CD8-positive, alpha-beta memory T cell (primary cell): ENCODE data around the gene ADNP2. TPM values are rescaled to one million over a fixed set of nuclear protein-coding genes. Genes with fewer than 3 reads are reported as not detected.
A peak's percentile ranks its signal among the peaks of the same experiment; 100 is the strongest.

Experiments used
- CTCF ChIA-PET: fragments of 350-600 bp; sonication (Branson Sonifier 250); formaldehyde crosslinking; loops from one replicate; lab custom pipeline; 2021; ENCODE audit warnings: antibody characterized with exemption; lab: Charles Lee
- POLR2A ChIA-PET: fragments of 350-600 bp; sonication (Branson Sonifier 250); formaldehyde crosslinking; loops from one replicate; lab custom pipeline; 2021; ENCODE audit warnings: antibody characterized with exemption; lab: Charles Lee
- DNase-seq, 5 donors: peaks; one replicate each; pipeline versions ENCODE4 v3.0.0 to v3.0.0-alpha.2; 2020 to 2022; ENCODE audit warnings: mixed read lengths in 1 of 5
- H3K27ac ChIP-seq: one replicate; pipeline ENCODE4 v1.7.0; 2013; ENCODE audit warnings: low read depth, mild to moderate bottlenecking, low read length, moderate library complexity
- H3K27me3 ChIP-seq: 2 replicates; pipeline ENCODE4 v1.7.0; 2013; ENCODE audit warnings: low read length, mild to moderate bottlenecking; ENCODE audit not compliant: insufficient read depth, poor library complexity, severe bottlenecking
- H3K36me3 ChIP-seq: 2 replicates; pipeline ENCODE4 v1.7.0; 2013; ENCODE audit warnings: mild to moderate bottlenecking, low read length, moderate library complexity; ENCODE audit not compliant: insufficient read depth
- H3K4me1 ChIP-seq: 2 replicates; pipeline ENCODE4 v1.7.0; 2013; ENCODE audit warnings: mild to moderate bottlenecking, low read length, moderate library complexity; ENCODE audit not compliant: insufficient read depth
- H3K4me3 ChIP-seq: 2 replicates; pipeline ENCODE4 v1.7.0; 2013; ENCODE audit warnings: mild to moderate bottlenecking, low read length
- H3K9me3 ChIP-seq: 2 replicates; pipeline ENCODE4 v1.7.0; 2013; ENCODE audit warnings: mild to moderate bottlenecking, low read length
- H3K27ac Mint-ChIP-seq, 8 donors: one replicate each; pipeline ENCODE4 v1.8.0; 2020 to 2021; ENCODE audit warnings: mixed read lengths in 8 of 8, mild to moderate bottlenecking in 6 of 8, inconsistent platforms in 3 of 8, moderate library complexity in 3 of 8
- H3K27me3 Mint-ChIP-seq, 2 donors: one replicate each; pipeline ENCODE4 v1.8.0; 2020 to 2021; ENCODE audit warnings: mixed read lengths in 2 of 2, mild to moderate bottlenecking in 1 of 2, moderate library complexity in 1 of 2
- H3K36me3 Mint-ChIP-seq, 3 donors: one replicate each; pipeline ENCODE4 v1.8.0; 2020 to 2021; ENCODE audit warnings: mixed read lengths in 3 of 3, inconsistent platforms in 1 of 3, mild to moderate bottlenecking in 1 of 3
- H3K4me1 Mint-ChIP-seq, 3 donors: one replicate each; pipeline ENCODE4 v1.8.0; 2020 to 2021; ENCODE audit warnings: mixed read lengths in 3 of 3, inconsistent platforms in 1 of 3, mild to moderate bottlenecking in 1 of 3
- H3K4me3 Mint-ChIP-seq, 7 donors: one replicate each; pipeline ENCODE4 v1.8.0; 2020 to 2021; ENCODE audit warnings: mixed read lengths in 7 of 7, mild to moderate bottlenecking in 6 of 7, moderate library complexity in 4 of 7, inconsistent platforms in 2 of 7
- H3K9me3 Mint-ChIP-seq, 5 donors: one replicate each; pipeline ENCODE4 v1.8.0; 2020 to 2022; ENCODE audit warnings: mixed read lengths in 5 of 5, mild to moderate bottlenecking in 3 of 5, moderate library complexity in 2 of 5, inconsistent platforms in 1 of 5
- polyA plus RNA-seq: library from polyadenylated mRNA; unstranded; fragments of 300-500 nt; fragmentation: Illumina TruSeq; gene quantifications from one replicate; pipeline ENCODE4 v1.2.3, GENCODE V29; 2021
- total RNA-seq, 2 experiments: library from RNA; stranded (reverse); gene quantifications; one replicate each; pipeline ENCODE4 v1.2.3, GENCODE V29; 2021

Gene ADNP2
- total and polyA plus RNA-seq, 3 experiments from 2014 or later, result 9.8 to 18.9 (median 18.5) TPM

DNA sequence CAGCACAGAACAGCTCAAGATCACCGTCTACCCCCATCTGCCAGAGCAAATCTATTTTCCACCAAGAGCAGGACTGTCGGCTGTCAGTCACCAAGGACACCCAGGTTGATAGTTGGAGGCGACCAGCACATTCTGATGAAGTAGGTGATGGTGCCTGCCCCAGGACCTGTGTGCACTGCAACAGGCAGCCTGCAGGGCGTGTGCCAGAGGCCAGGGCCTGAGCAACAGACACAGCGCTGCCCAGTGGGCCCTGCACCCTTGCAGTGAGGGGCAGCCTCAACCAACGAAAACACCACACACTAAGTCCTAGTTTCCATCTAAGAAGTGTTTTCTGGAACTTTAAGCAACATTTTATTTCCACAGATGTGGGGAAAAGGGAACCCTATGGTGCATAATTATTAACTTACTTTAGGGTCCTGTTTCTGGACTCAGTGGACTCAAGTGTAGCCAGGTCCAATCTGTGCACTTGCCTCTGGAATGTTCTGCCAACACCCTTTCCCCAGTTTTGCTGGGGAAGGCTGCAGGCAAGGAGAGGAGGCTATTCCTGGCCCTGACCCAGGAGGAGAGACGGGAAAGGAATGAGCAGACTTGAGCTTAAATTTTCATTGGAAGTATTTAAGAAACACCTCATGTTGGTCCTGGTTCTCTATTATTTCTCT lies 61.5 kb downstream of the ADNP2 start:
- Mint-ChIP-seq H3K4me3 (no peak overlapping the region), H3K4me1 (peaks cover 12 to 51% (median 24%) of the 10 kb centered on the region in 3 donors), H3K27me3 (peaks cover 20 to 26% of the 10 kb centered on the region in 2 donors), H3K36me3 (no peaks in the 10 kb centered on the region), H3K27ac (peak overlapping the region in 1 of 8 donors; percentile 19), H3K9me3 (peaks cover 0 to 10% (median 3%) of the 10 kb centered on the region in 5 donors)
- no peaks in the 10 kb centered on the region for H3K9me3 ChIP-seq
- H3K4me3 ChIP-seq, result no peak overlapping the region
- no peak for DNase-seq
- no peak overlapping the region for H3K27ac ChIP-seq
- H3K27me3 ChIP-seq, result no peaks in the 10 kb centered on the region
- H3K4me1 ChIP-seq, result peaks cover 30% of the 10 kb centered on the region
- CTCF ChIA-PET, result interaction anchor here (0.9 to 4.0 kb wide), 6 partner anchors 8 to 88 kb away, joined by 3 to 21 read pairs (median 4); no protein-coding TSS in a partner anchor
- POLR2A ChIA-PET, result no interaction called here
- no peaks in the 10 kb centered on the region for H3K36me3 ChIP-seq

DNA sequence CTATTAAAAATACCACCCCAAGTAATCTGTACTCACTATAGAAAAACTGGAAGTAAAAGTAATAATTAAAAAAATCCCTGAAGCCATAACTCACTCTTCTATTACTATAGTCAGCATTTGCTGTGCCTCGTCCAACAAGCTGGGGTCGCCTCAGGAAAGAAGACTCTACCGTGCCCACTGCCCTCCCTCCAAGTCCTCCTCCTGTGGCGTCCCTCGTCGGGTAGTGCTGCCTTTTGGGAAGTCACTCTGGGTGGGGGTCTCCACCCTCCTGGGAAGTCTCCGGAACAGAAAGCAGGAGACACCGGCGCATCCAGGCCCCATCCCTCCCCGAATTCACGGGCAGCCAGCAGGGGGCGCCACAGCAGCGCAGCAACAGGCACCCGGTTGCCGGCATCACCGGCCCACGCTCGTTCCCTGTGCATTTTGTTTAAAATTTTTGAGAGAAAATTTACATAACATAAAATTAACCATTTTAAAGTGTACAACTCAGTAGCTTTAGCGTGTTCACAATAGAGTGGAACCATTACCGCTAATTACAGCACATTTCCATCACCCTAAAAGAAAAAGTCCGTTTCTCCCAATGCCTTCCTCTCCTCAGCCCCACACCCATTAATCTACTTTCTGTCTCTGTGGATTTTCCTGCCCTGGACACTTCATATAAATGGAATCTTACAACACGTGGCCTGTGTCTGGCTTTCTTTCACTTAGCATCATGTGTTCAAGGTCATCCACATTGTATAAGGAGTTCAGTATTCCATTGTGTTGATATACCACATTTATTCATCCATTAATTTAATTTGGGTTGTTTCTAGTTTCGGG lies 62.2 kb downstream of the ADNP2 start:
- no peak overlapping the region for H3K27ac ChIP-seq
- H3K4me3 ChIP-seq, result no peak overlapping the region
- H3K9me3 Mint-ChIP-seq, result peaks cover 0 to 4% (median 0%) of the 10 kb centered on the region in 5 donors
- H3K9me3 ChIP-seq, result no peaks in the 10 kb centered on the region
- H3K4me3 Mint-ChIP-seq, result peak overlapping the region in 5 of 7 donors; percentile 1 to 80 (median 25)
- peaks cover 20 to 58% (median 32%) of the 10 kb centered on the region in 3 donors for H3K4me1 Mint-ChIP-seq
- H3K36me3 ChIP-seq, result no peaks in the 10 kb centered on the region
- no peaks in the 10 kb centered on the region for H3K36me3 Mint-ChIP-seq
- CTCF ChIA-PET, result interaction anchor here (1.0 to 4.0 kb wide), 5 partner anchors 9 to 87 kb away, joined by 3 to 21 read pairs (median 4); no protein-coding TSS in a partner anchor
- no peaks in the 10 kb centered on the region for H3K27me3 ChIP-seq
- H3K27ac Mint-ChIP-seq, result peak overlapping the region in 7 of 8 donors; percentile 5 to 95 (median 66)
- H3K4me1 ChIP-seq, result peaks cover 37% of the 10 kb centered on the region
- peak; percentile 20 to 72 (median 32) for DNase-seq
- H3K27me3 Mint-ChIP-seq, result peaks cover 20 to 27% of the 10 kb centered on the region in 2 donors
- POLR2A ChIA-PET, result no interaction called here

DNA sequence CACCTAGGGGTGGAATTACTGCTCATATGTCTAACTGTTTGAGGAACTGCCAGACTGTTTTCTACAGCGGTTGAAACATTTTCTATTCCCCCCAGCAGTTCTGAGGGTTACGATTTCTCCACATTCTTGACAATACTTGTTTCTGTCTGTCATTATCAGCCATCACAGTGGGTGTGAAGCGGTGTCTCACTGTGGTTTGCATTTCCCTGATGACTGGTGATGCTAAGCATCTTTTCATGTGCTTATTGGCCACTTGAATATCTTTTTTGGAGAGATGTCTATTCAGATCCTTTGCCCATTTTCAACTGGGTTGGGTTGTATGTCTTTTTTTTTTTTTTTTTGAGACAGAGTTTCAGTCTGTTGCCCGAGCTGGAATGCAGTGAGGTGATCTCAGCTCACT lies 63.0 kb downstream of the ADNP2 start:
- H3K36me3 ChIP-seq, result no peaks in the 10 kb centered on the region
- Mint-ChIP-seq H3K4me3 (peak overlapping the region in 5 of 7 donors; percentile 1 to 80 (median 25)), H3K4me1 (peaks cover 21 to 65% (median 40%) of the 10 kb centered on the region in 3 donors), H3K27ac (peak overlapping the region in 7 of 8 donors; percentile 5 to 95 (median 67)), H3K9me3 (no peaks in the 10 kb centered on the region), H3K27me3 (peaks cover 20 to 24% of the 10 kb centered on the region in 2 donors), H3K36me3 (no peaks in the 10 kb centered on the region)
- no peak overlapping the region for H3K27ac ChIP-seq
- ChIA-PET CTCF (interaction anchor here (1.8 kb wide), 1 partner anchor 14 kb away, joined by 7 read pairs; no protein-coding TSS in a partner anchor), POLR2A (no interaction called here)
- no peaks in the 10 kb centered on the region for H3K27me3 ChIP-seq
- H3K4me1 ChIP-seq, result peaks cover 37% of the 10 kb centered on the region
- H3K4me3 ChIP-seq, result no peak overlapping the region
- H3K9me3 ChIP-seq, result no peaks in the 10 kb centered on the region
- peak in 3 of 5 donors; percentile 31 to 64 (median 44) for DNase-seq

DNA sequence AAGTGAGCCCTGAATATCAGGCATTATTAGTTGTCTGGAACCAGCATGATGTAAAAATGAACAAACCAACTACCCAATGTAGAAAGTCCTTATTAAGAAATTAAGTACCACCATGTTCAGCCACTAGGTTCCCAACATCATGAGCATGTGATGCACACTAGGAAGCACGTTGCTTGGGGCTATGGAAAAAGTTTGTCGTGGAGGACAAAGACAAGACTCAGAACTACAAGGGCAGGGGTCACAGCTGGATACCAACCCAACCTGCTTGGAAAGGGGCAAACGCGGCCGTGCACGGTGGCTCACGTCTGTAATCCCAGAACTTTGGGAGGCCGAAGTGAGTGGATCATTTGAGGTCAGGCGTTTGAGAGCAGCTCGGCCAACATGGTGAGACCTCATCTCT lies 64.0 kb downstream of the ADNP2 start:
- Mint-ChIP-seq H3K9me3 (no peaks in the 10 kb centered on the region), H3K4me3 (peak overlapping the region in 1 of 7 donors; percentile 12), H3K27ac (peak overlapping the region in 4 of 8 donors; percentile 6 to 83 (median 47)), H3K36me3 (no peaks in the 10 kb centered on the region), H3K4me1 (peaks cover 23 to 71% (median 42%) of the 10 kb centered on the region in 3 donors), H3K27me3 (peaks cover 17 to 23% of the 10 kb centered on the region in 2 donors)
- H3K27ac ChIP-seq, result no peak overlapping the region
- H3K27me3 ChIP-seq, result no peaks in the 10 kb centered on the region
- no peak overlapping the region for H3K4me3 ChIP-seq
- peaks cover 37% of the 10 kb centered on the region for H3K4me1 ChIP-seq
- CTCF ChIA-PET, result interaction anchor here (1.2 to 1.8 kb wide), 2 partner anchors 15 to 87 kb away, joined by 3 to 7 read pairs; no protein-coding TSS in a partner anchor
- H3K9me3 ChIP-seq, result no peaks in the 10 kb centered on the region
- no peak for DNase-seq
- POLR2A ChIA-PET, result no interaction called here
- H3K36me3 ChIP-seq, result no peaks in the 10 kb centered on the region

DNA sequence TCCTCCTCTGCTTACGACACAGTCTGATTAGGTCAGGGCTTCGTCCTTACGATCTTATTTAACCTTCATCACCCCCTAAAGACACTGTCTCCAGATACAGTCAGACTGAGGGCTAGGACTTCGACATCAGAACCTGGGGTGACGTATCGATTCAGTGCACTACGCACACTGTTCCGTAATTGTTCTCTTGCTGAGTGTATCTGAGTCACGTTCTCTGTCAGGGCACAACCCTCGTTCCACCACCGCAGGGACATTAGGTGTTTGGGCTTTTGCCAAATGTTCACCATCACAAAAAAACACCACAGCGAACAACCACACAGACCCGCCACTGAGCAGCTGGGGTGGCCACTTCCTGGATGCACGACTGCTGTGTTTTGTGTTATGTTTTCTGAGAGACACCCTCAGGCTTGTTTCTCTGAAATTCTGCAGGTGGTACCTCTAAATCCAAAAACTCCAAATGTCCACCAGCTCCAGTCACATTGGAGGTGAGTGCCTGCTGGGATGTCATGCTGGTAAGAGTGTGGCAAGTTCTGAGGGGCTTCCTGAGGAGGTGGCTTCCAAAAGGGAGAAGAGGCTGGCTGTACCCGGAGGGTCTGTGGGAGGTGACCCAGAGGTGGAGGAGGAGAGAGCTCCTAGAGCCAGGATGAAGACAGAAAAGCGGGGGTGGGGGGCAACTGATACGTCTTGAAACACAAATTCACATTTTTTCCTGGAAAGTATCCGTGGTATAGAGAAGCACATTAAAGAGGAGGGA lies 66.6 kb downstream of the ADNP2 start:
- H3K27ac Mint-ChIP-seq, result peak overlapping the region; percentile 82 to 98 (median 96)
- H3K27me3 Mint-ChIP-seq, result peaks cover 5 to 17% of the 10 kb centered on the region in 2 donors
- ChIA-PET POLR2A (no interaction called here), CTCF (interaction anchor here (0.9 to 1.2 kb wide), 2 partner anchors 16 to 81 kb away, joined by 3 read pairs; no protein-coding TSS in a partner anchor)
- DNase-seq, result peak; percentile 56 to 90 (median 81)
- H3K36me3 Mint-ChIP-seq, result no peaks in the 10 kb centered on the region
- H3K27ac ChIP-seq, result peak overlapping the region; percentile 38
- H3K4me3 Mint-ChIP-seq, result peak overlapping the region; percentile 43 to 83 (median 77)
- H3K9me3 Mint-ChIP-seq, result no peaks in the 10 kb centered on the region
- no peak overlapping the region for H3K4me3 ChIP-seq
- H3K4me1 Mint-ChIP-seq, result peaks cover 30 to 78% (median 37%) of the 10 kb centered on the region in 3 donors
- H3K9me3 ChIP-seq, result no peaks in the 10 kb centered on the region
- peaks cover 37% of the 10 kb centered on the region for H3K4me1 ChIP-seq
- H3K27me3 ChIP-seq, result no peaks in the 10 kb centered on the region
- no peaks in the 10 kb centered on the region for H3K36me3 ChIP-seq

DNA sequence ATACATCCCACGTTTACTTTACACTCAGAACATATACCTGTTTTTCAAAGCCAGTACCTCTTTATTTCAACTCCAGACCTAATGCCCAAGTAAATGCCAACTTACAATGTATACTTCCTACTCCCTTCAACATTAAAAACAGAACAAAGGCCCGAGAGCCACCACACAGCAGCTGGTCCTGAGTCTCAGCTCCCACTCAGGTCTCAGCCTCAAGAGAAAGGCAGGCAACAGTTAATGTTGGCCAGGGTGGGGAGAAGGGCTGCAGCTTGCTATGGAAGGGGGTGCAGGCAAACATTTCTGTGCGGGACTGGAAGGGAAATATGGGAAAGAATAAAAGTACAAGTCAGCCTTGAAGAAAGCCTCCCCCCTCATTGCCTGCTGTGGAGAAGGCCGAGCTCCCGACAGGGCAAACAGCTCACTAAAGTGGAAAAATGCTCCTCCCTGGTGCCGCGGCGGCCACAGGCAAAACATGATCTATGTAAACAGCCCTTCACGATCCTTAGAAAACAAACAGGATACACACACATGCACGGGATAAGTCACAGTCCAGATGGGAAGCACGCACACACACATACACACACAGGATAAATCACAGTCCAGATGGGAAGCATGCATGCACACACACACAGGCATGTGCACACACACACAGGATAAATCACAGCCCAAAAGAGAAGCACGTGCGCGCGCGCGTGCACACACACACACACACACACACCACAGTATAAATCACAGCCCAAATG lies 67.4 kb downstream of the ADNP2 start:
- peaks cover 28 to 73% (median 30%) of the 10 kb centered on the region in 3 donors for H3K4me1 Mint-ChIP-seq
- DNase-seq, result no peak
- H3K4me3 ChIP-seq, result no peak overlapping the region
- peaks cover 3 to 14% of the 10 kb centered on the region in 2 donors for H3K27me3 Mint-ChIP-seq
- peaks cover 33% of the 10 kb centered on the region for H3K4me1 ChIP-seq
- no peaks in the 10 kb centered on the region for H3K27me3 ChIP-seq
- no peaks in the 10 kb centered on the region for H3K9me3 Mint-ChIP-seq
- no peaks in the 10 kb centered on the region for H3K36me3 Mint-ChIP-seq
- no peaks in the 10 kb centered on the region for H3K9me3 ChIP-seq
- CTCF ChIA-PET, result interaction anchor here (0.9 to 1.2 kb wide), 2 partner anchors 17 to 80 kb away, joined by 3 read pairs; no protein-coding TSS in a partner anchor
- H3K4me3 Mint-ChIP-seq, result peak overlapping the region in 2 of 7 donors; percentile 65 to 77
- H3K36me3 ChIP-seq, result no peaks in the 10 kb centered on the region
- POLR2A ChIA-PET, result no interaction called here
- peak overlapping the region; percentile 21 to 98 (median 95) for H3K27ac Mint-ChIP-seq
- H3K27ac ChIP-seq, result no peak overlapping the region

DNA sequence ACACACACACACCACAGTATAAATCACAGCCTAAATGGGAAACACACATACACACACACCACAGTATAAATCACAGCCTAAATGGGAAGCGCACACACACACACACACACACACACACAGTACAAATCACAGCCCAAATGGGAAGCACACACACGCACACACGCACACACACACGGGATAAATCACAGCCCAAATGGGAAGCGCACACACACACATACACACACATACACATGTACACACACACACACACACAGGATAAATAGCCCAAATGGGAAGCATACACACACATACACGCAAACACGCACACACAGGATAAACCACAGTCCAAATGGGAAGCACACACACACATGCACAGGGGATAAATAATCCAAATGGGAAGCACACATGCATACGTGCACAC lies 68.1 kb downstream of the ADNP2 start:
- Mint-ChIP-seq H3K9me3 (no peaks in the 10 kb centered on the region), H3K27me3 (peaks cover 0 to 13% of the 10 kb centered on the region in 2 donors), H3K4me1 (peaks cover 26 to 73% (median 27%) of the 10 kb centered on the region in 3 donors), H3K4me3 (peak overlapping the region in 1 of 7 donors; percentile 61), H3K27ac (peak overlapping the region in 6 of 8 donors; percentile 27 to 96 (median 56)), H3K36me3 (no peaks in the 10 kb centered on the region)
- Histone ChIP-seq H3K4me3 (no peak overlapping the region), H3K4me1 (peaks cover 30% of the 10 kb centered on the region), H3K27ac (no peak overlapping the region), H3K36me3 (no peaks in the 10 kb centered on the region), H3K9me3 (no peaks in the 10 kb centered on the region), H3K27me3 (no peaks in the 10 kb centered on the region)
- ChIA-PET CTCF (no interaction called here), POLR2A (no interaction called here)
- no peak for DNase-seq
